Measurements from ENCODE around the gene ADGRD1.

GRCh38 chr12:131137009-131137835 is 183.5 kb downstream of the ADGRD1 start:
- TF ChIP-seq, protein P1, sequence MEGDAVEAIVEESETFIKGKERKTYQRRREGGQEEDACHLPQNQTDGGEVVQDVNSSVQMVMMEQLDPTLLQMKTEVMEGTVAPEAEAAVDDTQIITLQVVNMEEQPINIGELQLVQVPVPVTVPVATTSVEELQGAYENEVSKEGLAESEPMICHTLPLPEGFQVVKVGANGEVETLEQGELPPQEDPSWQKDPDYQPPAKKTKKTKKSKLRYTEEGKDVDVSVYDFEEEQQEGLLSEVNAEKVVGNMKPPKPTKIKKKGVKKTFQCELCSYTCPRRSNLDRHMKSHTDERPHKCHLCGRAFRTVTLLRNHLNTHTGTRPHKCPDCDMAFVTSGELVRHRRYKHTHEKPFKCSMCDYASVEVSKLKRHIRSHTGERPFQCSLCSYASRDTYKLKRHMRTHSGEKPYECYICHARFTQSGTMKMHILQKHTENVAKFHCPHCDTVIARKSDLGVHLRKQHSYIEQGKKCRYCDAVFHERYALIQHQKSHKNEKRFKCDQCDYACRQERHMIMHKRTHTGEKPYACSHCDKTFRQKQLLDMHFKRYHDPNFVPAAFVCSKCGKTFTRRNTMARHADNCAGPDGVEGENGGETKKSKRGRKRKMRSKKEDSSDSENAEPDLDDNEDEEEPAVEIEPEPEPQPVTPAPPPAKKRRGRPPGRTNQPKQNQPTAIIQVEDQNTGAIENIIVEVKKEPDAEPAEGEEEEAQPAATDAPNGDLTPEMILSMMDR (IDR thresholded peaks at IDR 0.05; ENCODE audit: low read depth, low read length, poor library complexity, severe bottlenecking), result no peak
- TF ChIP-seq EZH2phosphoT487 (IDR thresholded peaks at IDR 0.05; ENCODE audit: borderline replicate concordance, low read length), result no peak
